HG03039 (cell line): Measurements from ENCODE around the gene METTL23.
"Not testable (repeated sequence)": the region's sequence is repeated elsewhere in the genome, so short reads cannot be mapped to it uniquely, and the experiment has no call there.

ENCODE experiments used
- ATAC-seq: cut with Tn5 transposase; IDR thresholded peaks from one replicate; pipeline ENCODE4 v1.9.1; 2021; ENCODE audit warnings: mild to moderate bottlenecking, moderate library complexity; ENCODE audit not compliant: unreplicated experiment

METTL23 gene

GRCh38 chr17:76695059-76695831 lies 31.4 kb upstream of the METTL23 start:
- ATAC-seq = no peak

GRCh38 chr17:76696763-76697701 lies 29.6 kb upstream of the METTL23 start:
- no peak for ATAC-seq

- no peak for ATAC-seq
Measured at GRCh38 chr17:76697702-76698465, 28.8 kb upstream of the METTL23 start.

GRCh38 chr17:76698466-76698977 lies 28.1 kb upstream of the METTL23 start:
- ATAC-seq = not testable (repeated sequence)

- ATAC-seq = no peak
Measured at GRCh38 chr17:76700270-76700616, 26.4 kb upstream of the METTL23 start.

- ATAC-seq = no peak
Measured at GRCh38 chr17:76700617-76701470, 25.8 kb upstream of the METTL23 start.

- no peak for ATAC-seq
Measured at GRCh38 chr17:76701471-76701967, 25.1 kb upstream of the METTL23 start.

- ATAC-seq = no peak
Measured at GRCh38 chr17:76702076-76702475, 24.6 kb upstream of the METTL23 start.

- no peak for ATAC-seq
Measured at GRCh38 chr17:76702941-76703637, 23.6 kb upstream of the METTL23 start.

GRCh38 chr17:76704805-76705204 lies 21.8 kb upstream of the METTL23 start:
- no peak for ATAC-seq

GRCh38 chr17:76706817-76707216 lies 19.8 kb upstream of the METTL23 start:
- no peak for ATAC-seq

- ATAC-seq = no peak
Measured at GRCh38 chr17:76707985-76708807, 18.4 kb upstream of the METTL23 start.

- no peak for ATAC-seq
Measured at GRCh38 chr17:76709077-76709950, 17.3 kb upstream of the METTL23 start.

- not testable (repeated sequence) for ATAC-seq
Measured at GRCh38 chr17:76709951-76710862, 16.4 kb upstream of the METTL23 start.

- no peak for ATAC-seq
Measured at GRCh38 chr17:76710863-76711611, 15.6 kb upstream of the METTL23 start, which contains the start of gene MXRA7. Gene MXRA7 (minus strand): TSS chr17:76710965. CDS start chr17:76710946, 19 bp downstream.

- ATAC-seq = not testable (repeated sequence)
Measured at GRCh38 chr17:76712321-76712720, 14.3 kb upstream of the METTL23 start.
